Dermis lymphatic vessel endothelial cell (primary cell): Measurements from ENCODE around the gene KPNA2. TPM values are rescaled to one million over a fixed set of nuclear protein-coding genes. Genes with fewer than 3 reads are reported as not detected.

Experiments
- total RNA-seq: library from RNA; depleted of rRNA; stranded (reverse); fragments of >200 nt; gene quantifications from 2 replicates; pipeline ENCODE4 v1.2.1, GENCODE V29; 2014

Gene KPNA2
- 37.9 and 45.0 TPM in 2 replicates for total RNA-seq

DNA sequence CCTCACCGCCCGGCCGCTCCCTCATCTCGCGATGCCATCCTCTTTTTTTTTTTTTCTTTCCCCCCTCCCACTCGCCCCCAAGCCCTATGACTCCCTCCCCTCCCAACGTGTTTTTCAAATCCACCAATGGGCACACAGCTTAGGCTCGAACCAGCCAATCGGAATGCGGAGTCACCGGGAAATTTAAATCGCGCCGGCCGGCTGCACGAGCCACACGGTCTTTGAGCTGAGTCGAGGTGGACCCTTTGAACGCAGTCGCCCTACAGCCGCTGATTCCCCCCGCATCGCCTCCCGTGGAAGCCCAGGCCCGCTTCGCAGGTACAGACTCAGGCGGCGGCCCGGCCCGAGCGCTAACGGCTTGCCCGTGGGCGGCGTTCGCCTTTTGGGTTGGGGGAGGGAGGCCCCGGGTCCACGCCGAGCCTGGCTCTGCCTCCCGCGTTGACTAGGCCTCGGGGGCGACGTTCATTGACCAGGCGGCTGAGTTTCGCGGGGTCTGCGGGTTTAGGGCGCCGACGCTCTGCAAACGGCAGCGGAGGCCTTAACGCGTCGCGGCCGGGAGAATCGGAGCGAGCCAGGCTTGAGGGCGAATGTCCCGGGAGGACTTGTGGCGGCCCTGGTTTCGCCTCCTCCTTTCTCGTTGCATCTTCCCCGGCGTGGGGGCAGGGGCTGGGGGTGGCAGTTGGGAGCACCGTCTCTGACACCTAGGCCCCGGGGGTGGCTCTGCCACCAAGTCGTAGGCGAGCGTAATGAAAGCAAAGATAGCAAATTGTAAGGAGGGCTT, at the start of gene KPNA2:
KPNA2 (plus strand) TSS at position 213 of the 781 bp plus-strand sequence. CDS start 1,398 bp downstream, outside the sequence.

DNA sequence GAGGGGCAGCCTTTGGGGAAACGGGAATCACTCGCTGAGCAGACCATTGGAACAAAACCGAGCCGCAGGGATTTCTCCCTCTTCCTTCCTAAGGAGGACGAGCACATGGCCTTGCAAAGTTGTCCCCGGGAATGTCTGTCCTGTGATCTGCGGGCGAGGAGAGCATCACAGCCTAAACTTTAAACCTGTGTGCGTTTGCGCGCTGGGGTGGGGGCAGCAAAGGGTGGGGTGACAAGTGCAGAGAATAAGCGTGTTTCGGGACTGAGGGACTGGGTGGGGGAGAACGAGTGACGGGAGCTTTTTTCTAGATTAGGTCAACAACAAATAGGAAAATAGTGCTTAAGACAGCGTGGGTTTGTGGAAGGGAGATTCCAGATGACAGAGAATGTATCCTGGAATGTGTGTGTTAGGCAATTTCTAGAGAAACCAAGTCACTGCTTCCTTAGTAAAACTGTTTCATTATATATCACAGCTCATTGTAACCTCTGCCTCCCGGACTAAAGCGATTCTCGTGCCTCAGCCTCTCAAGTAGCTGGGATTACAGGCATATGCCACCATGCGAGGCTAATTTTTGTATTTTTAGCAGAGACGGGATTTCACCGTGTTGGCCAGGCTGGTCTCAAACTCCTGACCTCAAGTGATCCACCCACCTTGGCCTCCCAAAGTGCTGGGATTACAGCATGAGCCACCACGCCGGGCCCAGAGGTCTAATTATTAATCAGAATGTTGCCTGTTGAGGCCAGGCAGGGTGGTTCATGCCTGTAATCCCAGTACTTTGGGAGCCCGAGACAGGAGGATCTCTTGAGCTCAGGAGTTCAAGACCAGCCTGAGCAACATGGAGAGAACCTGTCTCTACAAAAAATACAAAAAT, 39.0 kb upstream of the KPNA2 start, which contains the start of gene C17orf58:
C17orf58 (minus strand) TSS at position 169 of the 871 bp plus-strand sequence. CDS start 271 bp downstream, outside the sequence.

Other genes starting within 250 kb of the KPNA2 start
- 26.1 and 38.8 TPM in 2 replicates for gene BPTF, start 210.2 kb upstream of the KPNA2 start, total RNA-seq
- 20.7 and 27.7 TPM in 2 replicates for gene C17orf58, start 39.3 kb upstream of the KPNA2 start, total RNA-seq
- 28.0 and 29.6 TPM in 2 replicates for gene AMZ2, start 212.3 kb downstream of the KPNA2 start, total RNA-seq